ENCODE measurements around the gene FBXO46.

- TF ChIP-seq POLR2AphosphoS5 (IDR thresholded peaks at IDR 0.05) (no peak), CTCF (IDR thresholded peaks at IDR 0.05) (no peak), POLR2A (IDR thresholded peaks at IDR 0.05) (peak in 1 of 4 donors; percentile 36)
Measured at GRCh38 chr19:45670670-45671453, 59.8 kb downstream of the FBXO46 start.

Measured in upper lobe of left lung (tissue), 4 donors.